GM19463 (cell line): Measurements from ENCODE around the gene ST6GALNAC4.
"Not testable (repeated sequence)": the region's sequence is repeated elsewhere in the genome, so short reads cannot be mapped to it uniquely, and the experiment has no call there.

Experiments used
- ATAC-seq: cut with Tn5 transposase; IDR thresholded peaks from one replicate; pipeline ENCODE4 v1.9.1; 2021; ENCODE audit warnings: mild to moderate bottlenecking, moderate library complexity; ENCODE audit not compliant: unreplicated experiment

Gene ST6GALNAC4

DNA sequence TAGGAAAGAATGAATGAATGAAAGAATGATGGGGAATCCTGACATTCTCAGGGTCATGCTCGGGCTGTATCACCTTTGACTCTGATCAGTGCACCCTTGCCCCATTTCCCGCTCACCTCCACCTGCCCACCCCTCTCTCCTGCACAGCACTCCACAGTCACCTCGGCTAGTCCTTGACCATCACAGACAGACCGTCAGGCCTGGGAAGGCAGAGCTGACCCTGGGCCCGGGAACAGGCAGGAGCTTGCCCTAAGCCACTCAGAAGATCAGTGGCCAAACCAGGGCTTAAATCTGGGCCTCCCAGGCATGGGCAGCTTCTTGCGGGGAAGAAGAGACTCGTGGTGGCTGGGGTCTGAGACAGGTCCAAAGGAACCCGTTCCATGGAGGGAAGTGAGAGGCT lies 21.0 kb downstream of the ST6GALNAC4 start:
- no peak for ATAC-seq

DNA sequence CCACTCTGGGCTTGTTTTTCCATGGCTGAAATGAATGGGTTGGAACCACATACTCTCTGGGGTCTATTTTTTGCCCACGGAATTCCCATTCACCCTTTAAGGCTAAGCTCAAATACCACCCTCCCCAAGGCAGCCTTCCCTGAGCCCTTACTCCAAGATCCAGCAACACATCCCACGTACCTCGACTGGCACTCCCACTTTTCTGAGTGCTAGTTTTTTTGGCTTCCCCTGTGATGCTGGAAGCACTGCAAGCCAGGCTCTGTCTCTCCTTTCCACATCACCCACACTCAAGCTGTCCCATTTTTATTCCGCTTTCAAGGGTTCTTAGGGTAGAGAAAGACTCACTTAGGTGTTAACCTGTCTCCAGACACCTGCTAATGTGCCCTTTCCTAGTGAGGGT lies 23.4 kb downstream of the ST6GALNAC4 start:
- ATAC-seq = no peak

DNA sequence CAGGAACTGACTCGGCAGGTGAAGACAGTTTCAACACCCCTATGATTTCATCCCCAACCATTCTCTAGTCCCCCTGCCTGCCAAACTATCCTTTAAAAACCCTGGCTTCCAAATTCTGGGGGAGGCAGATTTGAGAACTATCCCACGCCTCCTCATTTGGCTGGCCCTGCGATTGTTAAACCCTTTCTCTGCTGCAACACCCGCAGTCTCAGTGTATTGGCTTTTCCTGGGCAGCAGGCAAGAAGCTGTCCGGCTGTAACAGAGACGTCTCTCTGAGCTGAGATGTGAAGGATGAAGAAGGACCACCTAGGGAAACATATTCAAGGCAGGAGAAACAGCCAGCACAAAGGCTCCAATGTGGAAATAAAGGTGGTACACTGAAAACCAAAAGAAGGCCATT lies 24.0 kb downstream of the ST6GALNAC4 start:
- no peak for ATAC-seq

DNA sequence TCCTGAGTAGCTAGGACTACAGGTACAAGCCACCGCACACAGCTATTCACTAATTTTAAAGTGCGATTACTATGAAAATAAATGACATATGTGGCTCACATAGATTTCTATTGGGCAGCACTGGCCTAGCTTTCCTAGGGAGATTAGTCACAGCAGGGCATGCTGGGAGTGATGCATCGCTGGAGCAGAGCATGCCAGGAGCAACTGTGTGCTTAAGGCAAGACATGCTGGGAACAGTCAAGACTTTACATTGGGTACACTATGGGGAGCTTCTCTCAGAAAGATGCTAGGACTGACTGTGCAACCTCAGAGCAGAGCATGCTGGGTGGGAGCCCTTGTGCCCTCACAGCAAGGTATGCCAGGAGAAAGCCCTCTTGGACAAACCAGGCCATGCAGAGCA lies 26.8 kb downstream of the ST6GALNAC4 start:
- ATAC-seq = no peak

DNA sequence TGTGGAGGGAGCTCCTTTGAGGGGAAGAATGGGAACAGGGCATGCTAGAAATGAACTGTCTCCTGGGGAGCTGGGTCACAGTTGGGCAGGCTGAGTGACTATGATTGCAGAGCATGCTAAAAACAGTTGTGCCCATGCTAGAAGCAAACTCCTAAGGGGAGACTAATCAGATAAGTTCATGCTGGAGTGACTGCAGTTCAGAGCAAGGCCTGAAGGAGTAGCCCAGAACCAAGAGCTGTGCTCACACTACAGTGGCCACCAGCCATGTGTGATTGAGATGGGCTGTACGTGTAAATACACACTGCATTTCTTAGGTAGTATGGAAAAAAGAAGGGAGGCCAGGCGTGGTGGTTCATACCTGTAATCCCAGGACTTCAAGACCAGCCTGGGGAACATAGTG lies 29.0 kb downstream of the ST6GALNAC4 start:
- ATAC-seq = no peak

DNA sequence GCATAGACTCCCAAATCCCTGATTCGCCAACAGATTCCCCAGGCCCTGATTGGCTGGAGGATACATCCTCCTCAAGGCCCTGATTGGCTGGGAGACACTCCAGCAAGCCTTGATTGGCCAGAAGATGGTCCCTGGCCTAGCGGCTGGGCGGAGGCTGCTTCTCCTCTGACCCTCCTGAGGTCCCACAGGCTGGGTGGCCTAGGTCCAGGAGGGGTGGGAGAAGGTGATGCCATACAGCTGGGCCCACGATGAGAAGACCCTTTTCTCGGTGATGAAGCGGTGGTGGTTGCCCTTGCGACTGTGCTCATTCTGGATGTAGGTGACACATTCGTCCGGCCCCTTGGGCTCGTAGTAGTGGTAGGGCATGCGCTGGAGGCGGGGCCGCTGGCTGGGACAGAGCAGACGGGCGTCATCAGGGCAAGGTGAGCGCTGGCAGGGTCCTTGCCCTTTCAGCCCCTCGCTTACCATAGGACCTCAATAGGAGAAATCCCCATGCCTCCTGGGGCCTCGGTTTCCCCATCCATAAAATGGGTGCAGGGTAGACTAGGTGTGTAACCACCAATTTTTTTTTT lies 30.4 kb downstream of the ST6GALNAC4 start:
- no peak for ATAC-seq

DNA sequence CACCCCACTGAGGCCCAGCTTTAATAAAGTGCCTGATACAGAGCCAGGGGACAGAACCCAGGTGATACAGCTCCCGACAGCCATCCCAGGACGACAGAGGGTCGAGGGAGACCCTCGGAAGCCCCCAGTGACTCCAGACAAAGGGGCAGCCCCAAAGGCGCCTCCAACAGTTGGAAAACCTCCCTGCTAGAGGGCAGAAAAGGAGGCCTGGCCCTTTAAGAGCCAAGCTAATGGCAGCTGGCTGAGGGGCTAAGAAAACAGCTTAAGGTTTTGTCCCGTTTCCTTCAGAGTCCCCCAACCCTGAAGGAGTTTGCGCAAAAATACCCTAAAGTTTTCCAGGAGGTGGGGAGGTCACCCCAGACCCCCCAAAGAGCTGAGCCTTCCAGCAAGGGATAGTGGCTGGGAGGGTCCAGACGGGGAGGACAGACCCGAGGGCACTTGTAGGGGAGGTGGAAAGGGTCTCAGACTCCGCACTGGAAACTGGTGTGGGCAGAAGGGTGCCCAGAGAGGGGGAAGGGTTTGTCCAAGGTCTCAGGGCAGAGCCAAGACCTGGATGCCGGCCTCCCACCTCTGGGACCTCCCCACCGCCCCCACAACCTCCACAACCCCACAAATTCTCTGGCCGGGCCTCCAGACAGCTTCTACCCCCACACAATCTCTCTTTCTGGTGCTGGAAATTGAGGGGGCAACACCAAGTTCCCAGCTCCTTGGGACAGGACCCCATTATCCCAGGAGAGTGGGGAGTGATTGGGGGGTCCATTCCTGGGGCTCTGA lies 31.1 kb downstream of the ST6GALNAC4 start:
- ATAC-seq = no peak

DNA sequence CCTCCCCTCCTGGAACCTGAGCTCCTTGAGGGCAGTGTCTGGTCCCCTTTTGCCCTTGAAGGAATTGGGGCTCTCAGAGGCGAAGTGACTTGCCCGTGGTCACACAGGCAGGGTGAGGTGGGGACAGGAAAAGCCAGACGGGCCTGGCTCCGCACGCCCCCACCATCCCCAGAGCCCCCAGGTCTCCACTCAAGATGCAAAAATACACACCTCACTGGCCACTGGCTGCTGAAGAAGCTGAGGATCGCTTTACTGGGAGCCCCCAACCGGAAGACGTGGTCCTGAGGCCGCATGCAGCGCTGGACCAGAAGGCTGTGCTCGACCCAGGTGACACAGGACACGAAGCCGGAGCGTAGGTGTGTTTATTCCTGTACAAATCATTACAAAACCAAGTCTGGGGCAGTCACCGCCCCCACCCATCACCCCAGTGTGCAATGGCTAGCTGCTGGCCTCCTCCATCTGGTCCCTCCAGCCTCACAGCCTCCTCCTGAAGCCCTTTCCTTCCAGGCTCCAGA lies 31.8 kb downstream of the ST6GALNAC4 start:
- ATAC-seq = no peak

DNA sequence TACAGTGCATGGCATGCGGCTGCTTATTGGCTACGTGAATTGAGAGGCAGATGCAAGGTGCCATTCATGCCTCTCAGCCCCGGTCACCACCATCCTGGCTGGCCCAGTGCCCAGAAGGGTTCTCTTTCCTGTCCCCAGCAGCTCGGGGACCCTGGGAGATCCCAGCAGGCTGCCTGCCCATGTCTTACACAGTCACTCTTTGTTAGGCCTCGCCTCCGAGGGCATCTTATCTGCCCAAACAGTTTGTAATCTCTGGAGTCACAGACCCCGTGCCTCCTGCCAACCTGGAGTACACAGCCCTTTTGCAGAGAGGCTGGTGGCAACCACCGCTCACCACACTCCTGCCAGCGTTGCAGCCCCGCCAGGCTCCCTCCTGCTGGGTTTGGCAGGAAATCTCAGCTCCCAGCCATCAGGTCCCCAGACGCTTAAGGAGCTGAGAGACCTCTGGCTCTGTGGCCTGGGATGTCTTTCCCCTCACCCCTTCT lies 32.4 kb downstream of the ST6GALNAC4 start:
- ATAC-seq = no peak

DNA sequence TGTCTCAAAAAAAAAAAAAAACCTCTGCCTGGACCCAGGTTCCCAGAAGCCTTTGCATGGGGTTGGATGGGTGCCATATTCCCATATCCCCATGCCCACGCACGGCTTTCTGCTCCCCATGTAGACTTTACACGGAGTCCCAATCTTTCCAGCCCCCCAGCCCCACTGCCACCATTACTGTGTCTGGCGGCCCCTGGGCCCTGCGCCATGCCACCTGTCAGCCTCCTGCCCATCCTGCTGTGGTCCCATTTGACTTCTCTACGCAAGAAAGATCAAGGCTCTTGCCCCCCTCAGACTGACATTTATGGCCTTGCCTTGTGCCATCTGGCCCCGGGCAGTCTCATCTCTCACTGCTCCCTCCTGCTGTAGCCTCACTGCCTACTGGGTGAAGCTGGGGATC lies 32.9 kb downstream of the ST6GALNAC4 start:
- no peak for ATAC-seq

DNA sequence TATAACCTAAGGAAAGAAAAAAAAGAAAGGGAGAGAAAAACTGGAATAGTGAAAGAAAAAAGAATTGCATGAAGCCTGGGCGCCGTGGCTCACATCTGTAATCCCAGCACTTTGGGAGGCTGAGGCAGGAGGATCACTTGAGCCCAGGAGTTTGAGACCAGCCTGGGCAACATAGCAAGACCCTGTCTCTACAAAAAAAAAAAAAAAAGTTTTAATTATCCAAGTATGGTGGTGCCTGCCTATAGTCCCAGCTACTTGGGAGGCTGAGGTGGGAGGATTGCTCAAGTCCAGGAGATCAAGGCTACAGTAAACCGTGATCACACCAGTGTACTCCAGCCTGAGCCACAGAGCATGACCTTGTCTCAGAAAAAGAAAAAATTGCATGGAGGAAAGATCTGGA lies 35.1 kb downstream of the ST6GALNAC4 start:
- not testable (repeated sequence) for ATAC-seq

DNA sequence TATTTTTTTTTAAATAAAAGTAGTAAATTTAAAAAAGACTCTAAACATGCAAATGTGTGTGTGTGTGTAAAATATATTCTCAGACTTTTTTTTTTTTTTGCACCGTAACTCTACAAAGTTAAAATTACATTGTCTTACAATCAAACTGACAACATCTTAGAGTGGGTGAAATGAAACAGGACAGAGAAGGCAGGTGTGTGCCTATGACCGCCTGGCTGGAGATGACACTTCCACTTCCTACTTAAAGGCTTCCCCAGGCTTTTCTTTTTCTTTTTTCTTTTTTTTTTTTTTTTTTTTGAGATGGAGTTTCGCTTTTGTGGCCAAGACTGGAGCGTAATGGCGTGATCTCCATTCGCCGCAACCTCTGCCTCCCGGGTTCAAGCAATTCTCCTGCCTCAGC lies 36.7 kb downstream of the ST6GALNAC4 start:
- ATAC-seq = no peak

DNA sequence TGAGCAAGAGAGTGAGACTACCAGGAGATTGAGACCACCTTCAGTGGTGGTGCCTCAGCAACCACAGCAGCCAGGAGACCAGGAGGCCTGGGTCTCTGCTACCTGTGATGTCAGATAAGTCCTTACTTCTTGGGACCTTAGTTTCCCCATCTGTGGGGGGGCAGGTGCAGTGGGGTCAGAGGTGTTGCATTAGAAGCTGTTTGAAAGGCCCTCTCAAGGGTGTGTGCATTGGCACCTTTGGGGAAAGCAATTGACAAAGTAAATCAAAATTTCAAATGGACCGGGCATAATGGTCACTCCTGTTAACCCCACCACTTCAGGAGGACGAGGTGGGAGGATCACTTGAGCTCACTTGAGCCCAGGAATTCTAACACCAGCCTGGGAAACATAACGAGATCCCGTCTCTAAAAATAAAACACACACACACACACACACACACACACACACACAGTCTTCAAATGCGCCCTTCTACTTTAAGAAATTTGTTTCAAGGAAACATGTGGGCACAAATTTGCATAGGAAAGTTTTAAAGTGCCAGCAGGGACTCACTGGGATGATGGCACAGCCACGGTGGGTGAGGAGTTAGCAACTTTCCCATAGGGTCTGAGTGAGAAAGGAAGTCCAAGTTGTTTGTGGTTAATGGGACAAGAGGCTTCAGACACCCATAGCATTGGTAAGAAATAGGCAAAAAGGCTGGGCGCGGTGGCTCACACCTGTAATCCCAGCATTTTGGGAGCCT lies 38.0 kb downstream of the ST6GALNAC4 start:
- no peak for ATAC-seq

DNA sequence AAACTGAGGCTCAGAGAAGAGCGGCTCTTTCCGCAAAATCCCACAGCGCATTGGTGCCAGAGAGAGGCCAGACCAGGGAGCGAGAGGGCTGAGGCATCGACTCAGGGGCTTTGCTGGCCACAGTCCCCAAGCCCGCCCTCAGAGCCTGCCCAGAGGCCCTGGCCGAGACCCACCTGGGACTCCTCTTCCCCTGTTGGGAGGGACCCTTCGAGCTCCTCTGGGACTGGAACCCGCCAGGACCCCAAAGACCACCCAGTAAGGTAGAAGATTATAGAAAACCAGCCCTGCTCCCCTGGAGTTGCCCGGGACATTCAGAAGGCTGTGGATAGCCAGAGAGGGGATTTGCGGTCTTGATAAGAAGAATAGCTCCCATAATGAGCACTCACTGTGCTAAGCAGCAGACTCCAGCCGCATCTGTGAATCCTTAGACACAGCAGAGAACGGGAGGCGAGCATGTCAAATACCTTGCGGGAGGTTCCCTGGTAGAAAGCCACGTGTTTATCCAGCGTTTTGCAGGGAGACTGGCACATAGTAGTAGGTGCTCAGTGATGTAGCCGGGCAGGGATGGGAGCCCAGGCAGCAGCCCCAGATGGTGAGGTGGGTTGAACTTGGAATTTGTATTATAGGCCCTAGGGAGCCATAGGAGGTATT lies 38.7 kb downstream of the ST6GALNAC4 start:
- no peak for ATAC-seq

DNA sequence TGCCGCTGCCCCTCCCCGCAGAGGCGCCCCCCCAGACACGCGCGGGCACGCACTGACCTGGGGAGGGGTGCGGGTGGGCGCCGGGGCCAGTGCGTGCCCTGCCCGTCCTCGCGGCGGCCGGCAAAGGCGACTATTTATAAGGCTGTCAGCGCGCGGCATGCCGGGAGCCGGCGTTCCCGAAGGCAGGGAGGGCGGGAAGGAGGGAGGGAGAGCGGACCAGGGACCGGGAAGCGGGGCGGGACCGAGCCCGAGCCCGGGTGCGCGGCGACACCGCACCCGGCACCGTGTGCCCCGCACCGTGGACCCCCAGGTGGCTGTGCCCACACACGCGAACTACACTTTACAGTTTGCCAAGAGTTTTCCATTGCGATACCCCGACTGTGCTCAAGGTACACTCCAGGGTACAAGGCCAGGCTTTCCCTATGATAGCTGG lies 39.3 kb downstream of the ST6GALNAC4 start, which contains the start of gene AK1:
Gene AK1, minus strand, starts transcription at position 110 of the 433 bp plus-strand sequence. CDS start 3,058 bp downstream, outside the sequence.
- no peak for ATAC-seq

DNA sequence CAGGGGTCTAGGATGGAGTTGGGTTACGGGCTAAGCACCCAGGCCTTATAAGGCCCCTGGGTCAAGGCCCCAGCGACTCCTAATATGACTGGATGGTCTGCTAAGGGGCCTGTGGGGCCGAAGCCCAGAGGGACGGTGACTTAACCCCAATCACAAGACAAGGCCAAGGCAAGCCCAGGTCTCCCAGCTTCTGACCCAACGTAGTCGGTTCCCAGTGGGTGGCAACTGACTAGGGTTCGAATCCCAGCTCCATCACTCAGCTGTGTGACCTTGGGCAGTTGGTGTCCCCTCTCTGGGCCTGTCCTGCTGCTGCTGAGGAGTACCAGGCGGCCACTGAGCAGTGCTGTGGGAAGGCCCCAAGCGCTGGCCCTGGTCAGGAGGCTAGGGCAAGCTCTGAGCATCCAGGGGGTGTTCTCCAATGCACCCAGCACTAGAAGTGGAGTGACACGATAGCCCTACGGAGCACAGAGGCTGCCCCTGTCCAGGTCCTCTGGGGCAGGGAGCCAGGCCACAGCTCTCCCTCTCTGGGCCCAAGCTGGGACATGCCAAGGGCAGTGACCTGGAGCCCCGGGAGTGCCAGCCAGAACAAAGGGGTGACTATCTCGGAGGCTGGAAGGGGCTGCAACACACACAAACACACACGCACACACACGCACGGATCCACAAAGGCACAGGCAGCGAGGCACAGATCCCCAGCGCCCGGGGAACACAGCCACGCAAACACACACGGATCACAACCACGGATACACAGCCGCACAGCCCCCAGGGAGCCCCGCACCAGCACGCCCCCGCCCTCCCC lies 39.9 kb downstream of the ST6GALNAC4 start:
- no peak for ATAC-seq

DNA sequence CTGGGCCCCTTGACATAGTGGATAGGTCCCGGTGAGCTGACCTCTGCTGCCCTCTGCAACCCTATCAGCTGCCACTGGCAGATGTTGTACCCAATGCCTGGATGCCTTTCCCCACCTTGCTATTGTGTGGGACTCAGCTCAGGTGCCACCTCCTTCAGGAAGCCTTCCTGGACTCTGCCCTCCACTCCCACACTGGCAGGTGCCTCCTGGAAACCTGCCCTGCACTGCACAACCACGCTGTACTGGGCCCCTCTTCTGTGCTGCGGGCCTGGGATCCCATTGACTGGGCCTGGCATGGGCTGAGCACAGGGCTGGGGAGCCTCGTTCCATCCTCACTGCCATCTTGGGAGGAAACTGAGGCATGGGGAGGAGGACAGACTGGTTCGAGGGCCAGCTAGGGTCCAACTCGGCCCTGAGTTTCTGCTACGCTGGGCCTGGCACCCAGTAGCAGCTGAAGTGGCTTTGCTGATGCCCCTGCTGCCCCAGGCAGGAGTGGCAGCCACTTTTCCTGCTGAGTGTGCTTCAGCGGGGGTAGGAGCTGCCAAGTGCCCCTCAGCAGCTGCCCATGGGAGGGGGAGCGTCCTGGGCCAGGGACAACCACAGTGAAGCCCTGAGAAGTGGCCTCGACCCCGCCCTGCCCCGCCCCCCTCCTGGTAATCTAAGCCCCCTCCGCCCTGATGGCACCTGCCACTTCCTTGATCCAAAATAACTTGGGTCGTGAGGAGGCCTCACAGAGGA lies 40.6 kb downstream of the ST6GALNAC4 start:
- no peak for ATAC-seq

DNA sequence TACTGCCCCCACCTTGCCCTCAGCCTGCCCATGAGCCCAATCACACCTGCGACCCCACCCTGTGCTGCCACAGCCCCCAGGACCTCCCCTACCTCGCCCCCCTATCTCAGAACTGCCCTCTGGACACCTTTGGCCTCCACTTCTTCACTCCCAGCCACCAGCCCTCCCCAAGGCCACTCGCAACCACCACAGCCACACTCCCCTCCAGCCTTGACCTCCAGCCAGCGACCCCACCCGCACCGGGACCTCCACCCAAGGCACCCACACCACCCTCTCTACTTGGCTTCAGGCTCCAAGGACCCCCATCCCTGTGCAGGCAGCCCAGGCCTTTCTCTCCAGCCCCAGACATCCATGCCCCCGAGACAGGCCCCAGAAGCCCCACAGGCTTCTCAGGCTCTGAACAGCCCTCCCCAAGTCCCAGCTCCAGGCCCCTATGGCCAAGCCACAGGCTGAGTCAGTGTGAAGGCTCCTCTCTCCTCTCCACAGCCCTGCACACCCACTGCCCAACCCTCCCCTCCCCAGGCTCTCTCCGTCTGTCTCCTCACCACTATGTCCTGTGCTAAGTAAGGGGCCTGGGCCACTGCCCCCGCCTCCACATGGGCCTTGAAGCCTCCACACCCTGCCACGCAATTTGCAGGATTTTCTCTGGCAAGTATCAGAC lies 41.4 kb downstream of the ST6GALNAC4 start:
- no peak for ATAC-seq
